ENCODE data around the gene BTRC.

GRCh38 chr10:101304316-101304715, 49.6 kb upstream of the BTRC start:
- TF ChIP-seq ATF3 (CRISPR knock-in tag; conservative IDR thresholded peaks at IDR 0.05) (no peak), ZNF232 (CRISPR knock-in tag; IDR thresholded peaks at IDR 0.05) (no peak), ZNF396 (CRISPR knock-in tag; IDR thresholded peaks at IDR 0.05; ENCODE audit: borderline replicate concordance) (no peak), IRF2 (CRISPR knock-in tag; IDR thresholded peaks at IDR 0.05; ENCODE audit: borderline replicate concordance, low read depth) (no peak), FOXP4 (CRISPR knock-in tag; IDR thresholded peaks at IDR 0.05) (no peak), ZNF416 (CRISPR knock-in tag; IDR thresholded peaks at IDR 0.05) (no peak), TP53 (CRISPR knock-in tag; IDR thresholded peaks at IDR 0.05) (no peak), FOXJ3 (CRISPR knock-in tag; IDR thresholded peaks at IDR 0.05; ENCODE audit: borderline replicate concordance) (no peak), ATF2 (CRISPR knock-in tag; IDR thresholded peaks at IDR 0.05; ENCODE audit: borderline replicate concordance, low read depth) (no peak), CREB1 (CRISPR knock-in tag; IDR thresholded peaks at IDR 0.05) (no peak), CTCF (IDR thresholded peaks at IDR 0.05) (no peak)
